Sigmoid colon (tissue), 7 donors: ENCODE measurements around the gene POLR3H. TPM values are rescaled to one million over a fixed set of nuclear protein-coding genes. Genes with fewer than 3 reads are reported as not detected.

Experiments used
- DNase-seq: peaks from one replicate; pipeline ENCODE4 v3.0.0-alpha.2; 2019
- H3K27ac ChIP-seq, 4 donors: fragments of 200-600 bp; sonication (generic); one replicate each; pipeline ENCODE4 v1.5.1; 2016 to 2019; ENCODE audit warnings: mild to moderate bottlenecking in 1 of 4
- H3K27me3 ChIP-seq, 3 donors: fragments of 200-600 bp; sonication (generic); one replicate each; pipeline ENCODE4 v1.5.1; 2019; ENCODE audit warnings: mild to moderate bottlenecking in 1 of 3
- H3K36me3 ChIP-seq, 4 donors: fragments of 200-600 bp; sonication (generic); one replicate each; pipeline ENCODE4 v1.5.1; 2016 to 2019
- H3K4me1 ChIP-seq, 4 donors: fragments of 200-600 bp; sonication (generic); one replicate each; pipeline ENCODE4 v1.5.1; 2017 to 2019
- H3K4me3 ChIP-seq, 4 donors: fragments of 200-600 bp; sonication (generic); one replicate each; pipeline ENCODE4 v1.5.1; 2017 to 2019; ENCODE audit warnings: mild to moderate bottlenecking in 2 of 4, moderate library complexity in 1 of 4
- H3K9me3 ChIP-seq, 4 donors: fragments of 200-600 bp in 3 of 4; sonication (generic) in 3 of 4; one replicate each; pipeline versions ENCODE4 v1.5.1 to v1.6.1; 2013 to 2019
- EP300 ChIP-seq, 4 donors: sonication (generic); formaldehyde crosslinking; IDR thresholded peaks; one replicate each; pipeline ENCODE4 v1.6.1; 2017; ENCODE audit warnings: antibody characterized with exemption in 4 of 4
- POLR2A ChIP-seq, 2 donors: fragments of 450-650 bp; IDR thresholded peaks; one replicate each; pipeline ENCODE4 v1.6.1; 2016; ENCODE audit warnings: antibody characterized with exemption in 2 of 2, mild to moderate bottlenecking in 2 of 2, moderate library complexity in 2 of 2
- POLR2AphosphoS5 ChIP-seq, 4 donors: sonication (generic); formaldehyde crosslinking; IDR thresholded peaks; one replicate each; pipeline ENCODE4 v1.6.1; 2017; ENCODE audit warnings: antibody characterized with exemption in 4 of 4
- WGBS, 2 donors: extraction: QIAGEN DNeasy Blood & Tissue Kit; methylation state at CpG; one replicate each; pipeline ENCODE4 v1.1.7; 2013; 5-methylcytosine and 5-hydroxymethylcytosine counted together
- intact Hi-C: fragments of 100-400 bp; cut with DNase I; formaldehyde crosslinking; loops from one replicate; pipeline ENCODE4 v1.15.1; 2023
- polyA plus RNA-seq, 3 donors: library from polyadenylated mRNA; stranded (reverse); fragments of 200-250 nt; gene quantifications; one replicate each; pipeline ENCODE4 v1.2.3, GENCODE V29; 2013
- total RNA-seq, 4 donors: library from RNA; depleted of rRNA; stranded (reverse); fragments of >200 nt; gene quantifications; one replicate each; pipeline ENCODE4 v1.1.0, GENCODE V29; 2016
- TF ChIP-seq, protein P1 (sequence below), 4 experiments: fragments of 450-650 bp in 3 of 4; fragments of 200-600 bp in 1 of 4; IDR thresholded peaks; one replicate each; pipeline ENCODE4 v1.5.1; 2016 to 2019; ENCODE audit warnings: antibody characterized with exemption in 4 of 4, mild to moderate bottlenecking in 3 of 4, moderate library complexity in 2 of 4
- donor health status: healthy with polysubstance abuse.
- donor health status: Bipolar disorder and iron deficiency.
- donor health status: healthy.

Gene POLR3H
- total and polyA plus RNA-seq, 7 donors = 4.6 to 19.7 (median 10.5) TPM

DNA sequence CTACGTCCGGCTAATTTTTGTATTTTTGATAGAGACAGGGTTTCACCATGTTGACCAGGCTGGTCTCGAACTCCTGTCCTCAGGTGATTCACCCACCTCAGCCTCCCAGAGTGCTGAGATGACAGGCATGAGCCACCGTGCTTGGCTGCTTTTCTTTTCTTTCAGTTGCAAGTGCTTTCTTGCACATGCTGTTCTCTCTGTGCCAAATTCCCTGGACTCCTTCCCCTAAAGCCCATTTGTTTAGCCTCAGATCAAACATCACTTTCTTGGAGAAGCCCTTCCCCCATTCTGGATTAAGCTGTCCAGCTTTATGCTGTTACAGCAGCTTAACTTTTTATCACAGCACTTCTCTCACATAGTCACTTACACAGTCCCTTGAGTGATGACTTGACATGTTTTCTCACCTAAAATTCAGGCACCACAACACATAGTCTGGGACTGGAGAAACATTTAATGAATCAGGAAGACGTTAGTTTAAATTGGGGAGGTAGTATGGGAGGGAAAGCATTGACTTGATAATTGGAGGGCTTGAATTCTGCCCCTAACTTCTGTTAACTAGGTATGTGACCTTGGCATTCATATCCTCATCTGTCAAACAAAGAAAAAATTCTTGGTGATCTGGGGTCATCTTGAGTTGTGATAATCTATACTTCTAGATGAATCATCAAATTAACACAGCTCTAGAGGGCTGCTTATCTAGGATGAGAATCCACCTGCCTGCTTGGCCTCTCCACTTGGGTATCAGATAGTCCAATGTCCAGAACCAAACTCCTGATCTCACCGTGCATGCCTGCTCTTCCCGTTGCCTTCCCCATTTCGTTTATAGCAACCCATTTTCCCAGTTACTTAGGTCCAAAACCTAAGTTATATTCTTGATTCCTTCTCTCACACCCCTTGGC, 57.0 kb downstream of the POLR3H start:
- WGBS, 2 donors = 57 to 81% methylated on average over 8 of the region's 8 CpGs
- intact Hi-C loops = no loop called here
- TF ChIP-seq EP300 (IDR thresholded peaks at IDR 0.05) (peak in 1 of 4 donors; percentile 58), POLR2AphosphoS5 (IDR thresholded peaks at IDR 0.05) (peak in 2 of 4 donors; percentile 53 to 62), POLR2A (IDR thresholded peaks at IDR 0.05) (no peak)
- TF ChIP-seq, protein P1, sequence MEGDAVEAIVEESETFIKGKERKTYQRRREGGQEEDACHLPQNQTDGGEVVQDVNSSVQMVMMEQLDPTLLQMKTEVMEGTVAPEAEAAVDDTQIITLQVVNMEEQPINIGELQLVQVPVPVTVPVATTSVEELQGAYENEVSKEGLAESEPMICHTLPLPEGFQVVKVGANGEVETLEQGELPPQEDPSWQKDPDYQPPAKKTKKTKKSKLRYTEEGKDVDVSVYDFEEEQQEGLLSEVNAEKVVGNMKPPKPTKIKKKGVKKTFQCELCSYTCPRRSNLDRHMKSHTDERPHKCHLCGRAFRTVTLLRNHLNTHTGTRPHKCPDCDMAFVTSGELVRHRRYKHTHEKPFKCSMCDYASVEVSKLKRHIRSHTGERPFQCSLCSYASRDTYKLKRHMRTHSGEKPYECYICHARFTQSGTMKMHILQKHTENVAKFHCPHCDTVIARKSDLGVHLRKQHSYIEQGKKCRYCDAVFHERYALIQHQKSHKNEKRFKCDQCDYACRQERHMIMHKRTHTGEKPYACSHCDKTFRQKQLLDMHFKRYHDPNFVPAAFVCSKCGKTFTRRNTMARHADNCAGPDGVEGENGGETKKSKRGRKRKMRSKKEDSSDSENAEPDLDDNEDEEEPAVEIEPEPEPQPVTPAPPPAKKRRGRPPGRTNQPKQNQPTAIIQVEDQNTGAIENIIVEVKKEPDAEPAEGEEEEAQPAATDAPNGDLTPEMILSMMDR (IDR thresholded peaks at IDR 0.05) = no peak
- peak overlapping the region; percentile 24 to 86 (median 60) for H3K27ac ChIP-seq
- H3K9me3 ChIP-seq = no peaks in the 10 kb centered on the region
- H3K27me3 ChIP-seq = no peaks in the 10 kb centered on the region
- no peak for DNase-seq
- H3K4me3 ChIP-seq = no peak overlapping the region
- no peaks in the 10 kb centered on the region for H3K36me3 ChIP-seq
- H3K4me1 ChIP-seq = peaks cover 0 to 78% (median 59%) of the 10 kb centered on the region in 4 donors

DNA sequence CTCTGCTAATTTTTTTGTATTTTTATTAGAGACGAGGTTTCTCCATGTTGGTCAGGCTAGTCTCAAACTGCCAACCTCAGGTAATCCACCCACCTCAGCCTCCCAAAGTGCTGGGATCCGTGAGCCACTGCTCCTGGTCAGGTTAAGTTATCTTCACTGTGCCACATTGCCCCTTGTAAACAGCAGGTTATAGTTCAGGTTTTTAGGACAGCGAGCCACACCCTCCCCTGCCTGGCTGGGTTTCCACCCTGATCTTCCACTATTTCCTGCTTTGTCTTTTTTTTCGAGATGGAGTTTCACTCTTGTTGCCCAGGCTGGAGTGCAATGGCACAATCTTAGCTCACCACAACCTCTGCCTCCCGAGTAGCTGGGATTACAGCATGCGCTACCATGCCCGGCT, 59.2 kb downstream of the POLR3H start:
- H3K4me3 ChIP-seq = no peak overlapping the region
- DNase-seq = no peak

DNA sequence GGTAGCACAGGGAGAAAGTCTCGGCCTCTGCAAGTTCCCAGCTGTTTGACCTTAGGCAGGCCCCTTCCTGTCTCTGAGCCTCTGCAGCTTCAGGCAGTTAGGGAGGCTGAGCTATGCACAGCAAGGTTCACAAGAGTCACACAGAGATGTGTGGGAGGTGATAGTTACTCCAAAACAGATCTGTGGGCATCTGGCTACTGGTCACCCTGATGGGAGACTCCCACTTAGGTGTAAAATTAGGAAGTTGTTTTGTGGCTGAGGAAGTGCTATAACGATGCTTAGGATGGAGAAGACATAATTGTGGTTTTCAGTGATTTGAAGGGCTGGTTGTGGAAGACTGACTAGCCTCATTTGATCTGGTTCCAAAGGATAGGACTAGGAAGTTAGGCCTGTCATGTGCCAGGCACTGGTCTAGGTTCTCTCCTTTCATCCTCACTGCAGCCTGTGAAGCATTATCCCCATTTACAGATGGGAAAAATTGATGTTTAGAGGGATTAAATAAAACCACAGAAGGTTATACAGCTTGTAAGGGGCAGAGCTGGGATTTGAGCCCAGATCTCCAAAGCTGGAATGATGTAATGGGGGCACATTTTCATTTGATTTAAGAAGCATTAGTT, 61.8 kb downstream of the POLR3H start:
- no peaks in the 10 kb centered on the region for H3K27me3 ChIP-seq
- peaks cover 0 to 2% (median 0%) of the 10 kb centered on the region in 4 donors for H3K36me3 ChIP-seq
- peak overlapping the region; percentile 66 to 86 (median 76) for H3K27ac ChIP-seq
- 41 to 51% methylated on average over 2 of the region's 2 CpGs for WGBS, 2 donors
- H3K4me3 ChIP-seq = no peak overlapping the region
- intact Hi-C loops = no loop called here
- H3K9me3 ChIP-seq = no peaks in the 10 kb centered on the region
- TF ChIP-seq, protein P1 (IDR thresholded peaks at IDR 0.05) = no peak
- no peak for TF ChIP-seq POLR2A (IDR thresholded peaks at IDR 0.05)
- TF ChIP-seq EP300 (IDR thresholded peaks at IDR 0.05) = no peak
- no peak for TF ChIP-seq POLR2AphosphoS5 (IDR thresholded peaks at IDR 0.05)
- DNase-seq = no peak
- peaks cover 0 to 70% (median 56%) of the 10 kb centered on the region in 4 donors for H3K4me1 ChIP-seq

More for the DNA sequence above, 59.2 kb downstream of the POLR3H start:
- WGBS, 2 donors = 18 to 63% methylated on average over 7 of the region's 7 CpGs
- no peaks in the 10 kb centered on the region for H3K36me3 ChIP-seq
- TF ChIP-seq POLR2A (IDR thresholded peaks at IDR 0.05) (no peak), POLR2AphosphoS5 (IDR thresholded peaks at IDR 0.05) (no peak), EP300 (IDR thresholded peaks at IDR 0.05) (no peak)
- TF ChIP-seq, protein P1 (IDR thresholded peaks at IDR 0.05) = no peak
- peaks cover 0 to 78% (median 59%) of the 10 kb centered on the region in 4 donors for H3K4me1 ChIP-seq
- no peaks in the 10 kb centered on the region for H3K27me3 ChIP-seq
- intact Hi-C loops = no loop called here
- H3K27ac ChIP-seq = peak overlapping the region in 1 of 4 donors; percentile 86
- no peaks in the 10 kb centered on the region for H3K9me3 ChIP-seq

DNA sequence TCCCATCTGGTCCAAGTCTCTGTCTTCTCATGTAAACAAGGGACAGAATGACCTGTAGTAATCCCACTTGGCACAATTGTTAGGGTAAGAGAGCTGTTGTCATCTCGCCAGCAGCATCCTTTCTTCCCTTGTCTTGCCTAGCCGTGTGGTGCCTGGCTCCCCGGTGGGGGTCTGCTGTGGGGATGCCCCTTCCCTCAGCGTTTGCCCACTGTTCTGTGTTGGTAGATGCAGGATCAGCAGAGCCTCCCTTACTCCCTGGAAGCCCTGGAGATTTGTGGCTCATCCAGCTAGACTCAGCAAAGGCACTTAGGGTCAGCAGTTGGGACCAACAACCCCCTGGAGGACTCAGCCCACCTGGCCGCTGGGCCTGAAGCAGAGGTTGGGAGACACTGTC, 62.3 kb downstream of the POLR3H start:
- peaks cover 0 to 65% (median 51%) of the 10 kb centered on the region in 4 donors for H3K4me1 ChIP-seq
- H3K27me3 ChIP-seq = no peaks in the 10 kb centered on the region
- 68 to 69% methylated on average over 5 of the region's 5 CpGs for WGBS, 2 donors
- peaks cover 0 to 3% (median 0%) of the 10 kb centered on the region in 4 donors for H3K36me3 ChIP-seq
- peak overlapping the region; percentile 66 to 86 (median 76) for H3K27ac ChIP-seq
- H3K9me3 ChIP-seq = no peaks in the 10 kb centered on the region
- no peak overlapping the region for H3K4me3 ChIP-seq
- no peak for DNase-seq
- intact Hi-C loops = no loop called here
- TF ChIP-seq POLR2A (IDR thresholded peaks at IDR 0.05) = no peak
- TF ChIP-seq EP300 (IDR thresholded peaks at IDR 0.05) = no peak
- TF ChIP-seq, protein P1 (IDR thresholded peaks at IDR 0.05) = no peak
- TF ChIP-seq POLR2AphosphoS5 (IDR thresholded peaks at IDR 0.05) = no peak
